ENCODE results near the gene LOXL3. TPM values are rescaled to one million over a fixed set of nuclear protein-coding genes. Genes with fewer than 3 reads are reported as not detected.
A peak's percentile ranks its signal among the peaks of the same experiment; 100 is the strongest.

The LOXL3 gene
- total RNA-seq, 1 donor from 2014 or later, result 2.3 TPM

GRCh38 chr2:74542978-74543377, 10.8 kb downstream of the LOXL3 start:
- TF ChIP-seq CTCF (IDR thresholded peaks at IDR 0.05), result no peak
- ATAC-seq (ENCODE audit: low read depth) (no peak), DNase-seq (no peak)
- peaks cover 6% of the 10 kb centered on the region for H3K27me3 Mint-ChIP-seq
- peaks cover 2% of the 10 kb centered on the region for H3K9me3 Mint-ChIP-seq
- no peak overlapping the region for H3K4me3 Mint-ChIP-seq
- no peak overlapping the region for H3K27ac Mint-ChIP-seq
- CTCF ChIA-PET, result interaction anchor here (2.7 kb wide), 1 partner anchor 60 kb away, joined by 14 read pairs; the partner anchor contains the start of genes CCDC142 and TTC31
- intact Hi-C loops (cut with micrococcal nuclease), result no loop called here
- no peaks in the 10 kb centered on the region for H3K36me3 Mint-ChIP-seq (ENCODE audit: low read depth)
- peaks cover 23% of the 10 kb centered on the region for H3K4me1 Mint-ChIP-seq
- POLR2A ChIA-PET, result interaction anchor here (0.7 to 0.9 kb wide), 2 partner anchors 12 to 40 kb away, joined by 3 to 9 read pairs; no protein-coding TSS in a partner anchor

- ATAC-seq (ENCODE audit: low read depth), result no peak
- H3K27ac Mint-ChIP-seq, result no peak overlapping the region
- ChIA-PET POLR2A (interaction anchor here (0.9 to 2.3 kb wide), 4 partner anchors 12 to 33 kb away, joined by 3 to 20 read pairs (median 8); partner anchors contain the start of genes LOXL3 and PCGF1), CTCF (interaction anchor here (1.9 kb wide), 1 partner anchor 33 kb away, joined by 5 read pairs; the partner anchor contains the start of gene PCGF1)
- peaks cover 2% of the 10 kb centered on the region for H3K9me3 Mint-ChIP-seq
- intact Hi-C loops (cut with micrococcal nuclease), result no loop called here
- no peaks in the 10 kb centered on the region for H3K27me3 Mint-ChIP-seq
- TF ChIP-seq CTCF (IDR thresholded peaks at IDR 0.05), result no peak
- no peaks in the 10 kb centered on the region for H3K36me3 Mint-ChIP-seq (ENCODE audit: low read depth)
- no peak for DNase-seq
- no peak overlapping the region for H3K4me3 Mint-ChIP-seq
- peaks cover 31% of the 10 kb centered on the region for H3K4me1 Mint-ChIP-seq
Observed at GRCh38 chr2:74540291-74540690, 13.5 kb downstream of the LOXL3 start.

GRCh38 chr2:74538881-74539339, 14.8 kb downstream of the LOXL3 start:
- H3K4me1 Mint-ChIP-seq, result peaks cover 31% of the 10 kb centered on the region
- intact Hi-C loops (cut with micrococcal nuclease), result loop anchor here (1.0 kb wide), 1 partner anchor 10 kb away; the partner anchor contains the start of genes AUP1 and HTRA2
- DNase-seq (no peak), ATAC-seq (ENCODE audit: low read depth) (peak; percentile 77)
- H3K27ac Mint-ChIP-seq, result peak overlapping the region; percentile 89
- no peak for TF ChIP-seq CTCF (IDR thresholded peaks at IDR 0.05)
- CTCF ChIA-PET, result interaction anchor here (0.5 to 1.9 kb wide), 4 partner anchors 8 to 49 kb away, joined by 3 to 6 read pairs (median 4); partner anchors contain the start of genes AUP1, HTRA2 and PCGF1
- POLR2A ChIA-PET, result interaction anchor here (0.6 to 2.3 kb wide), 14 partner anchors 9 to 361 kb away, joined by 3 to 26 read pairs (median 5); partner anchors contain the start of genes AUP1, C2orf81, CCDC142 and HTRA2
- H3K9me3 Mint-ChIP-seq, result peaks cover 2% of the 10 kb centered on the region
- H3K27me3 Mint-ChIP-seq, result no peaks in the 10 kb centered on the region
- peak overlapping the region; percentile 81 for H3K4me3 Mint-ChIP-seq
- H3K36me3 Mint-ChIP-seq (ENCODE audit: low read depth), result peaks cover 1% of the 10 kb centered on the region

GRCh38 chr2:74537140-74537539, 16.6 kb downstream of the LOXL3 start:
- TF ChIP-seq CTCF (IDR thresholded peaks at IDR 0.05), result no peak

GRCh38 chr2:74536166-74536950, 17.4 kb downstream of the LOXL3 start:
- Mint-ChIP-seq H3K4me3 (no peak overlapping the region), H3K27ac (no peak overlapping the region), H3K9me3 (peaks cover 2% of the 10 kb centered on the region), H3K27me3 (no peaks in the 10 kb centered on the region), H3K36me3 (ENCODE audit: low read depth) (peaks cover 21% of the 10 kb centered on the region), H3K4me1 (peaks cover 42% of the 10 kb centered on the region)
- intact Hi-C loops (cut with micrococcal nuclease), result no loop called here
- DNase-seq, result no peak
- ATAC-seq (ENCODE audit: low read depth), result no peak
- no peak for TF ChIP-seq CTCF (IDR thresholded peaks at IDR 0.05)
- ChIA-PET POLR2A (interaction anchor here (1.1 kb wide), 1 partner anchor 40 kb away, joined by 3 read pairs; no protein-coding TSS in a partner anchor), CTCF (no interaction called here)

More at GRCh38 chr2:74537140-74537539, 16.6 kb downstream of the LOXL3 start:
- intact Hi-C loops (cut with micrococcal nuclease), result no loop called here
- ATAC-seq (ENCODE audit: low read depth) (no peak), DNase-seq (no peak)
- ChIA-PET POLR2A (no interaction called here), CTCF (no interaction called here)
- no peak overlapping the region for H3K4me3 Mint-ChIP-seq
- no peak overlapping the region for H3K27ac Mint-ChIP-seq
- H3K9me3 Mint-ChIP-seq, result peaks cover 2% of the 10 kb centered on the region
- peaks cover 14% of the 10 kb centered on the region for H3K36me3 Mint-ChIP-seq (ENCODE audit: low read depth)
- H3K27me3 Mint-ChIP-seq, result no peaks in the 10 kb centered on the region
- peaks cover 34% of the 10 kb centered on the region for H3K4me1 Mint-ChIP-seq

Measured in activated B cell treated with CpG ODN at 0.5 μM for 24 hours (primary cell).